Liver (tissue), 3 donors: ENCODE data around the gene AATK.

Experiments used
- EGR1 ChIP-seq, 2 donors: IDR thresholded peaks; 2 replicates each; pipeline ENCODE4 v1.6.1; 2016 to 2018; ENCODE audit warnings: antibody characterized with exemption in 2 of 2, low read depth in 2 of 2
- FOXA2 ChIP-seq: IDR thresholded peaks from 2 replicates; pipeline ENCODE4 v1.6.1; 2016; ENCODE audit warnings: antibody characterized with exemption
- HNF4A ChIP-seq, 2 donors: conservative IDR thresholded peaks; 2 replicates each; pipeline ENCODE4 v1.6.1; 2016; ENCODE audit warnings: antibody characterized with exemption in 2 of 2, mild to moderate bottlenecking in 2 of 2
- SP1 ChIP-seq: IDR thresholded peaks from 2 replicates; pipeline ENCODE4 v1.6.1; 2018; ENCODE audit warnings: antibody characterized with exemption, mild to moderate bottlenecking
- TAF1 ChIP-seq: conservative IDR thresholded peaks from 2 replicates; pipeline ENCODE4 v1.6.1; 2016; ENCODE audit warnings: antibody characterized with exemption, mild to moderate bottlenecking
- YY1 ChIP-seq: IDR thresholded peaks from 2 replicates; pipeline ENCODE4 v1.6.1; 2016; ENCODE audit warnings: antibody characterized with exemption, mild to moderate bottlenecking
- TF ChIP-seq, protein P1 (sequence below): fragments of 150-350 bp; IDR thresholded peaks from 2 replicates; pipeline ENCODE4 v1.5.1; 2017; ENCODE audit warnings: improper control_type of control experiment, low read depth, low read length; ENCODE audit not compliant: missing input control
- TF ChIP-seq, protein P2 (sequence below): IDR thresholded peaks from 2 replicates; pipeline ENCODE4 v1.6.1; 2016; ENCODE audit warnings: antibody characterized with exemption
- TF ChIP-seq, protein P3 (sequence below): IDR thresholded peaks from 2 replicates; pipeline ENCODE4 v1.6.1; 2016; ENCODE audit warnings: antibody characterized with exemption
- donor health status: healthy.
- donor health status: healthy.

DNA sequence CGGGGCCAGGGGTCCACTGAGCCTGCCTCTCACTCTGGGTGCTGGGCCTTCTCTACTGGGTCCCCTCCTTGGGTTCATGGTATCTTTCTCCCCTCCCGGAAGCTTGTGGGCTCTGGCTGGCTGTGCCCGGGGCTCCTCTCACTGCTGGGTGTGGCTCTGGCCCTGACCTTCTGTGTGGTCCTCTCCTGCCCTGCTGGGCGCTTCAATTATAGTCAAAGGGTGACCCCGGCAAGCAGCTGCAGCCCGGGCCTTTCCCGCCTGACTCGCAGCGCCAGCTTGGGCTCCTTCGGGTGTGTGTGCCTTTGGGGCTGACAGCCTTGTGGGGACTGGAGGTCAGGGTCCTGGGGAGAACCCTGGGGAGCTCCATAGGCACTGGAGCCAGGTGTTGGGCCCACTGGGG is 55.0 kb downstream of the AATK start:
- TF ChIP-seq, protein P1, sequence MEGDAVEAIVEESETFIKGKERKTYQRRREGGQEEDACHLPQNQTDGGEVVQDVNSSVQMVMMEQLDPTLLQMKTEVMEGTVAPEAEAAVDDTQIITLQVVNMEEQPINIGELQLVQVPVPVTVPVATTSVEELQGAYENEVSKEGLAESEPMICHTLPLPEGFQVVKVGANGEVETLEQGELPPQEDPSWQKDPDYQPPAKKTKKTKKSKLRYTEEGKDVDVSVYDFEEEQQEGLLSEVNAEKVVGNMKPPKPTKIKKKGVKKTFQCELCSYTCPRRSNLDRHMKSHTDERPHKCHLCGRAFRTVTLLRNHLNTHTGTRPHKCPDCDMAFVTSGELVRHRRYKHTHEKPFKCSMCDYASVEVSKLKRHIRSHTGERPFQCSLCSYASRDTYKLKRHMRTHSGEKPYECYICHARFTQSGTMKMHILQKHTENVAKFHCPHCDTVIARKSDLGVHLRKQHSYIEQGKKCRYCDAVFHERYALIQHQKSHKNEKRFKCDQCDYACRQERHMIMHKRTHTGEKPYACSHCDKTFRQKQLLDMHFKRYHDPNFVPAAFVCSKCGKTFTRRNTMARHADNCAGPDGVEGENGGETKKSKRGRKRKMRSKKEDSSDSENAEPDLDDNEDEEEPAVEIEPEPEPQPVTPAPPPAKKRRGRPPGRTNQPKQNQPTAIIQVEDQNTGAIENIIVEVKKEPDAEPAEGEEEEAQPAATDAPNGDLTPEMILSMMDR = no peak
- TF ChIP-seq HNF4A (conservative IDR thresholded peaks at IDR 0.05) (no peak), TAF1 (no peak), SP1 (no peak), YY1 (no peak), EGR1 (IDR thresholded peaks at IDR 0.05; ENCODE audit: low read depth in 2 of 2) (no peak), FOXA2 (no peak)
- TF ChIP-seq, protein P2, sequence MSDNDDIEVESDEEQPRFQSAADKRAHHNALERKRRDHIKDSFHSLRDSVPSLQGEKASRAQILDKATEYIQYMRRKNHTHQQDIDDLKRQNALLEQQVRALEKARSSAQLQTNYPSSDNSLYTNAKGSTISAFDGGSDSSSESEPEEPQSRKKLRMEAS = no peak
- TF ChIP-seq, protein P3, sequence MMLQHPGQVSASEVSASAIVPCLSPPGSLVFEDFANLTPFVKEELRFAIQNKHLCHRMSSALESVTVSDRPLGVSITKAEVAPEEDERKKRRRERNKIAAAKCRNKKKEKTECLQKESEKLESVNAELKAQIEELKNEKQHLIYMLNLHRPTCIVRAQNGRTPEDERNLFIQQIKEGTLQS = no peak
